IPS-15b (cell line): ENCODE measurements around the gene RGS13.

ENCODE experiments used
- H3K27me3 ChIP-seq: one replicate; pipeline ENCODE4 v1.6.1; 2013; ENCODE audit warnings: low read length; ENCODE audit not compliant: control insufficient read depth, insufficient read depth
- H3K36me3 ChIP-seq: one replicate; pipeline ENCODE4 v1.6.1; 2013; ENCODE audit warnings: low read length; ENCODE audit not compliant: control insufficient read depth, insufficient read depth
- H3K4me1 ChIP-seq: one replicate; pipeline ENCODE4 v1.6.1; 2013; ENCODE audit warnings: mild to moderate bottlenecking, low read length; ENCODE audit not compliant: control insufficient read depth, insufficient read depth
- H3K4me3 ChIP-seq: one replicate; pipeline ENCODE4 v1.5.1; 2013; ENCODE audit warnings: low read depth, low read length
- H3K9ac ChIP-seq: one replicate; pipeline ENCODE4 v1.6.1; 2013; ENCODE audit warnings: low read depth, mild to moderate bottlenecking, low read length
- H3K9me3 ChIP-seq: one replicate; pipeline ENCODE4 v1.6.1; 2013; ENCODE audit warnings: mild to moderate bottlenecking, low read length; ENCODE audit not compliant: control insufficient read depth, insufficient read depth

Gene RGS13

DNA sequence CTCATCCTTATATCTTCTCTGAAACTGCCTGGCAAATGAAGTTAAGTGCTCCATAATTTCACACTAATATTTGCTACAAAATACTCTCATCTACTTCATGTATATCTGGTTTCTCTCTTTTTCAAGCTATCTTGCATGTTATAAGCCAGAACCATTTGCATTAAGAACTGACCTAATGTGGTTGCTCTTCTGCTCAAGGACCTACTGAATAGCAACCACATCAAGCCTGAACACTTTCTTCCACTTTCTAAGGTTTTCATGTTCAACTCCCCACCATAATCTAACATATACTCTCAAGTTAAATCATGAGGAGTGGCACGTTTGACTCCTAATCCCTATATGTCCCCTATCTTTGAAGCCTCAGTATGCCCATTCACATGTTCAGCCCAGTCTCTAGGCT lies 33.2 kb upstream of the RGS13 start:
- Histone ChIP-seq H3K4me1 (no peaks in the 10 kb centered on the region), H3K4me3 (no peak overlapping the region), H3K36me3 (no peaks in the 10 kb centered on the region), H3K9ac (no peak overlapping the region), H3K27me3 (no peaks in the 10 kb centered on the region), H3K9me3 (no peaks in the 10 kb centered on the region)

DNA sequence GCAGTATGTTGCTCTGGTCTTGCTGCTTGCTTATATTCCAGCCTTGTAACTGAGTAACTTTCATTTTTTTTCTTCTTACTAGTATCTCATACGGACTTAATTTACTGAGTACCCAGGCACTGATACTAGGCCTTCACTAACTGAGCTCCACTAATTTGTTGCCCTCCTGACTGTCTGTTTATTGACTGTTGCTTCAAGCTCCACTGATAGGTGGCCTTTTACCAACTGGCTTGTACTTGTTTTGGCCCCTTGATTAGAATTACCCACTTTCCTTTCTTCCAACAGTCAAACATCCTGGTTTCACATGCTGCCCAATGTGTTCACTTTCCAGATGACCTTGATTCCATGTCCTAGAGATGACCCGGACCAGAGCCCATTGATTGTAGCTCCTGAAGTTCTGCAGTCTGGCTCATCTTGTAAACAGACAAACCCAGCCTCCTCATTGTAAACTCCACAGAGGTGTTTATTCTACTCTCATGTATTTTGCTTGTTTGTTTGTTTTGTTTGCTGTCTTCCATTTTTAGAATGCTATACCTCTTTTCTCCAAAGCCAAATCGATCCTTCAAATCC lies 32.6 kb upstream of the RGS13 start:
- no peaks in the 10 kb centered on the region for H3K36me3 ChIP-seq
- no peak overlapping the region for H3K9ac ChIP-seq
- H3K4me3 ChIP-seq, result no peak overlapping the region
- H3K9me3 ChIP-seq, result no peaks in the 10 kb centered on the region
- no peaks in the 10 kb centered on the region for H3K4me1 ChIP-seq
- H3K27me3 ChIP-seq, result no peaks in the 10 kb centered on the region

DNA sequence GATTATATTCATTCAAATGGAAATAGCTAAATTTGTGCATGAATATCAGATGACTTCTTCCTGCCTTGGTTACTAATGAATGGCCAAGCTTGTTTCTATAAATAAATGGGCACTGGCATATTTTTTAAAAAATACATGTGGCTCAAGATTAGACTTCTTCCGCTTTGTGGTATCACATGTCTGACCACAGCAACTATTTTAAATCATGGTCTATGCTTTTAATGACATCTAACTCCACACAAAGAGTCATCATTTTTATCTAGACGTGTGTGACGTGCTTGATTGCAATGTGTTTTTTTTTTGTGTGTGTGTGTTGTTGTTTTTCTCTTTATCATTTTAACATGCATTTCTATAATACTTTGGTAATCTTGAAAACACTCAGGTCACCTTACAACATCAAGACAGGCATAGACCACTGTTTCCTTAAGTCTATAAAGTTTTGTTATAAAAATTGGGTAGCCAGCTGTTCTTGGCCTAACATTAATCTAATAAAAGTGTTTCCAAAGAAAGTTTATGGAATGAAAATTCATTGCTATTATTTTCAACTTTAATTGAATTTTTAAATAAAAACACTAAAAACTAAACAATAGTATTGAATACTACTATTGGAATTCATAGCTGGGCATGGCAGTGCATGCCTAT lies 30.8 kb upstream of the RGS13 start:
- Histone ChIP-seq H3K36me3 (no peaks in the 10 kb centered on the region), H3K27me3 (no peaks in the 10 kb centered on the region), H3K4me3 (no peak overlapping the region), H3K4me1 (no peaks in the 10 kb centered on the region), H3K9ac (no peak overlapping the region), H3K9me3 (no peaks in the 10 kb centered on the region)

DNA sequence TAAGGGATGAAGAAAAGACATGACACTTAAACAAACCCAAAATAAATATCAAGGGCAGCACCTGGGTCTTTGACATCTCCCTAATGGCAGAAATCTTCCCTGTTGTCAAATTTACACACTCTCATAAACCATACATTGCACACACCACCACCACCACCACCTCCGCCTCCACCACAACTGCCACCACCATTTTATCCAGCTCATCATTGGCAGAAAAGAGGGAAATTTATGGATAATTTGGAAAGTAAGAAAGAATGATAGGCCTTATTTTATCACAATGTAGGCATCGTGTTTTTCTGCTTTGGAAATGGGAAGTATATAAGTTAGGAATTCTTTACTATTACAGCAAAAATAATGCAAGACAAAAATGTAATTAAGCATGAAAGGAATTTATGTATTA lies 27.3 kb upstream of the RGS13 start:
- Histone ChIP-seq H3K36me3 (no peaks in the 10 kb centered on the region), H3K9ac (no peak overlapping the region), H3K4me1 (no peaks in the 10 kb centered on the region), H3K9me3 (no peaks in the 10 kb centered on the region), H3K27me3 (no peaks in the 10 kb centered on the region), H3K4me3 (no peak overlapping the region)

- no peak overlapping the region for H3K9ac ChIP-seq
- no peak overlapping the region for H3K4me3 ChIP-seq
- no peaks in the 10 kb centered on the region for H3K27me3 ChIP-seq
- H3K9me3 ChIP-seq, result no peaks in the 10 kb centered on the region
- H3K36me3 ChIP-seq, result no peaks in the 10 kb centered on the region
- H3K4me1 ChIP-seq, result no peaks in the 10 kb centered on the region
Measured at GRCh38 chr1:192609110-192610079, 26.6 kb upstream of the RGS13 start.

DNA sequence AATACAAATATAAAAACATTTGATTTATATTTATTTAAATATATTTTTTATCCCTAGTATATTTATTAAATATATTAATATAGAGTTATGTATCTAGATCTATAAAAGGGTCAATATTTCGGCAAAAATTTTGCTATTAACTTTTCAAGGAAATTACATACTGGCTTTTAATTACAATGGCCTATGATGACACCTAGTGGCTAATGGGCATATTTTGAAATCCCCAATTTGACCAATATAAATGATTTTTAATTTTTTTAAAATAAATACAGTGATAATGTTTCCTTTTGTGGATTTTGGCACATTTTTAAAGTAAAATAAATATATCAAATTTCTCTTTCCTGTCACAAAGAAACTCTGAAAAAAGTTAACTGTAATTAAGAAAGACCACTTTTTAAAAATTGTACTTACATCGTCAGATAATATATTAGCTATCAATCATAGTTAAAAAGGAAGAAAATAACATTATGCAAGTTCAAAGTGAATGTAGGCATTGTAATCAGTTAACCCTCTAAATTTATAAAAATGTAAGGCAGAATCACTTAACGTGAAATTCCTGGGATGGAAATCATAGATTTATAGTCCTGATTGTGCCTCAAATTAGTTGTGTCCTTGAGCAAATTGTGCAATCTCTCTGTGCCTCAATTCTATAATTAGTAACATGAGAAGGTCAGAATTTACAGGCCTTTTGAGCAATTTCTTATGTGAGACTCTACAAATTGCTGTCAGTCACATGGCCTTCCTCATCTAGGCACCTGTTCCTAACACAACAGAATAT lies 25.6 kb upstream of the RGS13 start:
- Histone ChIP-seq H3K4me1 (no peaks in the 10 kb centered on the region), H3K36me3 (no peaks in the 10 kb centered on the region), H3K4me3 (no peak overlapping the region), H3K9ac (no peak overlapping the region), H3K27me3 (no peaks in the 10 kb centered on the region), H3K9me3 (no peaks in the 10 kb centered on the region)

- Histone ChIP-seq H3K4me1 (no peaks in the 10 kb centered on the region), H3K27me3 (no peaks in the 10 kb centered on the region), H3K9me3 (no peaks in the 10 kb centered on the region), H3K9ac (no peak overlapping the region), H3K4me3 (no peak overlapping the region), H3K36me3 (no peaks in the 10 kb centered on the region)
Measured at GRCh38 chr1:192615055-192615454, 20.9 kb upstream of the RGS13 start.

DNA sequence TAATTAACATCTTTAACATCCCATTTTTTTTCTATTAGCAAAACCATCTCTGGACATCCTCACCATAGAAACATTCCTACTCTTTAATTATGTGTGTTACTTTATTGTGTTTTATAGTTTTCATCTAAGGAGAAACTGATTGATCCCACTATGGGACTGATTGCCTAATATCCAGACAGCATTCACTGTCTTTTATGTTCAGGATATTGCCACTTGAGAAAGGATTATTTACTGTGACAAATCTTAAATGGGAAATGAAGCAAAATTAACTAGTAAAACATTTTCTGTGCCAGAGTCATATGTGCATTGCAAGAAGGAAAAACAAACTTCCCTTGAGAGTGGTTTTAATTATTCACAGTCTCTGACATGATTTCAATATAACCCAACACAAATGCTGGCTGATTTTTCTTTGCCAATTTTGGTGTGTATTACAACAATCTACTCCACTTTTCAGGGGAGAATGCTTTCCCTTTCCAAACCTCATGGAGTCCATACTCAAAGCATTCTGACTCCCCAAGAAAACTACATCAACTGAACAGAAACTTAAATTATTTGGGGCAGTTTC lies 15.8 kb upstream of the RGS13 start:
- Histone ChIP-seq H3K9ac (no peak overlapping the region), H3K27me3 (no peaks in the 10 kb centered on the region), H3K4me3 (no peak overlapping the region), H3K36me3 (no peaks in the 10 kb centered on the region), H3K4me1 (no peaks in the 10 kb centered on the region), H3K9me3 (no peaks in the 10 kb centered on the region)

- H3K27me3 ChIP-seq, result no peaks in the 10 kb centered on the region
- no peak overlapping the region for H3K4me3 ChIP-seq
- H3K9me3 ChIP-seq, result no peaks in the 10 kb centered on the region
- H3K9ac ChIP-seq, result no peak overlapping the region
- H3K4me1 ChIP-seq, result no peaks in the 10 kb centered on the region
- H3K36me3 ChIP-seq, result no peaks in the 10 kb centered on the region
Measured at GRCh38 chr1:192626366-192627179, 9.4 kb upstream of the RGS13 start.

DNA sequence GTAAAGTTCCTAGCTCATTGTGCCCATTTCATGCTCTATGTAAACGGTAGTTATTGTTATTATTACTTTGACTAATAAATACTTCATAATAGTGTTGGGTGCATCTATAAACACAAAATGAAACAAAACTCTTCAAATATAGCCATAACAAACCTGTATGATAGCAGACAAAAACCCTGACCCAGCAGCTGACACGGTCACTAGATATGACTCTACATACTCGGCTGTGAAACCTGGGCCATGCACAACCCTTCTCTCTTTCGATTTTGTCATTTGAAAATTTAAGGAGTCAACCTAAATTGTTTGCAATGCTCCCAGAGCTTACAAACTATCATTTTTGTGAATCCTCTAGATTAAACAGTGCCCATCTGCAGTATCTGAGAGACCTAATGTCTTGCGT lies 8.0 kb upstream of the RGS13 start:
- no peak overlapping the region for H3K4me3 ChIP-seq
- no peaks in the 10 kb centered on the region for H3K27me3 ChIP-seq
- H3K9ac ChIP-seq, result no peak overlapping the region
- no peaks in the 10 kb centered on the region for H3K36me3 ChIP-seq
- H3K9me3 ChIP-seq, result no peaks in the 10 kb centered on the region
- no peaks in the 10 kb centered on the region for H3K4me1 ChIP-seq
